Uterus (tissue), 2 donors: ENCODE results near the gene PIK3R6.

Experiments
- CTCF ChIP-seq, 4 experiments: fragments of 200-600 bp in 2 of 4; fragments of 450-650 bp in 2 of 4; sonication (generic) in 2 of 4; IDR thresholded peaks; one replicate each; pipeline ENCODE4 v1.5.1; 2016 to 2019; ENCODE audit warnings: antibody characterized with exemption in 4 of 4, mild to moderate bottlenecking in 2 of 4, moderate library complexity in 1 of 4
- POLR2A ChIP-seq, 2 donors: fragments of 450-650 bp; IDR thresholded peaks; one replicate each; pipeline ENCODE4 v1.6.1; 2016; ENCODE audit warnings: antibody characterized with exemption in 2 of 2, mild to moderate bottlenecking in 1 of 2, moderate library complexity in 1 of 2

- TF ChIP-seq POLR2A (IDR thresholded peaks at IDR 0.05) (no peak), CTCF (IDR thresholded peaks at IDR 0.05) (no peak)
These were observed 109.3 kb downstream of the PIK3R6 start, which contains the start of gene SPDYE4 for GRCh38 chr17:8758137-8758596.
